Naive thymus-derived CD4-positive, alpha-beta T cell (primary cell): Measurements from ENCODE around the gene SLC11A2. TPM values are rescaled to one million over a fixed set of nuclear protein-coding genes. Genes with fewer than 3 reads are reported as not detected.

ENCODE experiments used
- ATAC-seq: fragments of 150-1000 bp; cut with Tn5 transposase; 2 replicates; pipeline ENCODE4 v1.10.0; 2021; ENCODE audit warnings: mild to moderate bottlenecking, moderate library complexity
- CTCF ChIA-PET: fragments of 350-600 bp; sonication (Branson Sonifier 250); formaldehyde crosslinking; loops from one replicate; lab custom pipeline; 2021; ENCODE audit warnings: antibody characterized with exemption; lab: Charles Lee
- POLR2A ChIA-PET: fragments of 350-600 bp; sonication (Branson Sonifier 250); formaldehyde crosslinking; loops from one replicate; lab custom pipeline; 2021; ENCODE audit warnings: antibody characterized with exemption, inconsistent platforms; lab: Charles Lee
- DNase-seq, 9 donors: peaks; one replicate each; pipeline versions ENCODE4 v3.0.0 to v3.0.0-alpha.2; 2020 to 2022; ENCODE audit warnings: mixed read lengths in 1 of 9
- H3K27ac ChIP-seq: one replicate; pipeline ENCODE4 v1.7.0; 2013; ENCODE audit warnings: mild to moderate bottlenecking, low read depth, low read length, moderate library complexity
- H3K27me3 ChIP-seq, 2 donors: one replicate each; pipeline ENCODE4 v1.7.0; 2013; ENCODE audit warnings: low read length in 2 of 2, mild to moderate bottlenecking in 2 of 2, moderate library complexity in 2 of 2; ENCODE audit not compliant: control insufficient read depth in 2 of 2, insufficient read depth in 2 of 2
- H3K36me3 ChIP-seq, 3 experiments: 1 replicate in 2 of 3; 2 replicates in 1 of 3; pipeline ENCODE4 v1.7.0; 2013; ENCODE audit warnings: low read length in 3 of 3, mild to moderate bottlenecking in 3 of 3, moderate library complexity in 1 of 3; ENCODE audit not compliant: insufficient read depth in 3 of 3, control insufficient read depth in 2 of 3
- H3K4me1 ChIP-seq, 2 donors: one replicate each; pipeline ENCODE4 v1.7.0; 2013; ENCODE audit warnings: low read length in 2 of 2, mild to moderate bottlenecking in 2 of 2, moderate library complexity in 1 of 2; ENCODE audit not compliant: control insufficient read depth in 2 of 2, insufficient read depth in 2 of 2
- H3K4me3 ChIP-seq: 2 replicates; pipeline ENCODE4 v1.7.0; 2013; ENCODE audit warnings: mild to moderate bottlenecking, low read length
- H3K9me3 ChIP-seq, 3 experiments: 1 replicate in 2 of 3; 2 replicates in 1 of 3; pipeline ENCODE4 v1.7.0; 2013; ENCODE audit warnings: low read length in 3 of 3; ENCODE audit not compliant: control insufficient read depth in 2 of 3
- H3K27ac Mint-ChIP-seq, 9 donors: one replicate each; pipeline ENCODE4 v1.8.0; 2020 to 2022; ENCODE audit warnings: mixed read lengths in 9 of 9, mild to moderate bottlenecking in 8 of 9, moderate library complexity in 5 of 9, inconsistent platforms in 2 of 9
- H3K27me3 Mint-ChIP-seq, 5 donors: one replicate each; pipeline ENCODE4 v1.8.0; 2021 to 2022; ENCODE audit warnings: mixed read lengths in 5 of 5, mild to moderate bottlenecking in 1 of 5
- H3K36me3 Mint-ChIP-seq, 5 donors: one replicate each; pipeline ENCODE4 v1.8.0; 2020 to 2022; ENCODE audit warnings: mixed read lengths in 5 of 5, mild to moderate bottlenecking in 3 of 5, inconsistent platforms in 1 of 5
- H3K4me1 Mint-ChIP-seq, 7 donors: one replicate each; pipeline ENCODE4 v1.8.0; 2020 to 2022; ENCODE audit warnings: mixed read lengths in 7 of 7, mild to moderate bottlenecking in 3 of 7, inconsistent platforms in 1 of 7
- H3K4me3 Mint-ChIP-seq, 10 donors: one replicate each; pipeline ENCODE4 v1.8.0; 2020 to 2022; ENCODE audit warnings: mild to moderate bottlenecking in 10 of 10, mixed read lengths in 10 of 10, moderate library complexity in 6 of 10, inconsistent platforms in 2 of 10
- H3K9me3 Mint-ChIP-seq, 11 donors: one replicate each; pipeline ENCODE4 v1.8.0; 2020 to 2022; ENCODE audit warnings: mixed read lengths in 11 of 11, mild to moderate bottlenecking in 4 of 11, inconsistent platforms in 1 of 11, moderate library complexity in 1 of 11
- intact Hi-C, 2 donors: fragments of 100-400 bp; cut with micrococcal nuclease; formaldehyde crosslinking; loops; one replicate each; pipeline ENCODE4 v1.15.1; 2023
- polyA plus RNA-seq, 2 donors: library from polyadenylated mRNA; unstranded; fragments of 300-500 nt; fragmentation: Illumina TruSeq; gene quantifications; one replicate each; pipeline ENCODE4 v1.2.3, GENCODE V29; 2021
- total RNA-seq, 6 experiments: library from RNA in 5 of 6; stranded (reverse) in 5 of 6; gene quantifications; 1 replicate in 5 of 6; 2 replicates in 1 of 6; pipeline ENCODE4 v1.2.3 and lab custom pipeline; 2021 to 2026

SLC11A2 gene
- total and polyA plus RNA-seq, 7 experiments from 2014 or later = 14.0 to 65.4 (median 59.2) TPM

- peaks cover 0 to 6% (median 0%) of the 10 kb centered on the region in 5 donors for H3K36me3 Mint-ChIP-seq
- H3K4me1 Mint-ChIP-seq = peaks cover 47 to 87% (median 73%) of the 10 kb centered on the region in 7 donors
- H3K4me3 Mint-ChIP-seq = peak overlapping the region; percentile 91 to 100 (median 98)
- Histone ChIP-seq H3K9me3 (no peaks in the 10 kb centered on the region), H3K27ac (peak overlapping the region; percentile 80), H3K4me1 (peaks cover 14 to 30% of the 10 kb centered on the region in 2 donors), H3K27me3 (no peaks in the 10 kb centered on the region), H3K36me3 (peaks cover 0 to 4% (median 0%) of the 10 kb centered on the region in 3 experiments), H3K4me3 (peak overlapping the region; percentile 86)
- H3K27me3 Mint-ChIP-seq = peaks cover 0 to 7% (median 0%) of the 10 kb centered on the region in 5 donors
- CTCF ChIA-PET = interaction anchor here (1.4 kb wide), 1 partner anchor 23 kb away, joined by 3 read pairs; no protein-coding TSS in a partner anchor
- POLR2A ChIA-PET = interaction anchor here (1.5 to 5.4 kb wide), 3 partner anchors 216 to 514 kb away, joined by 3 to 33 read pairs (median 11); partner anchors contain the start of genes ATF1 and DAZAP2
- no peak for DNase-seq
- intact Hi-C loops = loop anchor here (2.0 to 10.0 kb wide), 3 partner anchors 15 to 909 kb away; partner anchors contain the start of genes ATF1 (in 1 of the 2) and COX14 (in 1 of the 2)
- no peaks in the 10 kb centered on the region for H3K9me3 Mint-ChIP-seq
- H3K27ac Mint-ChIP-seq = peak overlapping the region; percentile 90 to 99 (median 97)
- ATAC-seq = no peak
These were observed 2.4 kb downstream of the SLC11A2 start for GRCh38 chr12:51023625-51024382.

DNA sequence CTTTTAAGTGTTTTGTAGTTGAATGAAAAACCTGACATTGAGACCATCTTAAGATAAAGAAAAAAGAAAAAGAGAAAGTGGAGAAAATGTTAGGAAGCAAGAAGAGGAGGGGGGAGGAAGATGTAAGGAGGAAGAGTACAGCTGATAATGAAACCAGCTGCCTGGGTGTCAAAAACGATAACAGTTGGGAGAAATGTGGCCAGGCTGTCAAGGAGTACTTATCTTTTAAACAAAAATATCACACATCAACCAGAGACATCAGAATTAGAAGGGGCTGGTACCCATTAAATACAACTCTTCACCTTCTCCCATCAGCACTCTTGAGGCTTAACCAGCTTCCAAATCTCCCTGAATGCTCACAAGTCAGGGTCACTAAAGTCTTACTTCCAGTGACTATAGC is 4.5 kb downstream of the SLC11A2 start:
- peak overlapping the region in 7 of 9 donors; percentile 28 to 80 (median 59) for H3K27ac Mint-ChIP-seq
- peak overlapping the region; percentile 26 for H3K27ac ChIP-seq
- POLR2A ChIA-PET = interaction anchor here (1.0 to 2.1 kb wide), 5 partner anchors 9 to 62 kb away, joined by 3 to 9 read pairs (median 4); partner anchors contain the start of gene CSRNP2
- no peaks in the 10 kb centered on the region for H3K9me3 Mint-ChIP-seq
- ATAC-seq = no peak
- H3K36me3 ChIP-seq = peaks cover 0 to 4% (median 0%) of the 10 kb centered on the region in 3 experiments
- H3K4me1 ChIP-seq = peaks cover 14 to 27% of the 10 kb centered on the region in 2 donors
- intact Hi-C loops = loop anchor here in 1 of 2 donors (10.0 kb wide), 1 partner anchor 907 kb away; the partner anchor contains the start of gene COX14
- CTCF ChIA-PET = interaction anchor here (0.6 kb wide), 2 partner anchors 27 to 811 kb away, joined by 3 to 4 read pairs; partner anchors contain the start of gene LETMD1
- no peak for DNase-seq
- H3K36me3 Mint-ChIP-seq = peaks cover 0 to 7% (median 0%) of the 10 kb centered on the region in 5 donors
- H3K27me3 Mint-ChIP-seq = no peaks in the 10 kb centered on the region
- peak overlapping the region; percentile 20 to 72 (median 49) for H3K4me3 Mint-ChIP-seq
- no peak overlapping the region for H3K4me3 ChIP-seq
- H3K9me3 ChIP-seq = no peaks in the 10 kb centered on the region
- H3K4me1 Mint-ChIP-seq = peaks cover 39 to 83% (median 68%) of the 10 kb centered on the region in 7 donors
- no peaks in the 10 kb centered on the region for H3K27me3 ChIP-seq

DNA sequence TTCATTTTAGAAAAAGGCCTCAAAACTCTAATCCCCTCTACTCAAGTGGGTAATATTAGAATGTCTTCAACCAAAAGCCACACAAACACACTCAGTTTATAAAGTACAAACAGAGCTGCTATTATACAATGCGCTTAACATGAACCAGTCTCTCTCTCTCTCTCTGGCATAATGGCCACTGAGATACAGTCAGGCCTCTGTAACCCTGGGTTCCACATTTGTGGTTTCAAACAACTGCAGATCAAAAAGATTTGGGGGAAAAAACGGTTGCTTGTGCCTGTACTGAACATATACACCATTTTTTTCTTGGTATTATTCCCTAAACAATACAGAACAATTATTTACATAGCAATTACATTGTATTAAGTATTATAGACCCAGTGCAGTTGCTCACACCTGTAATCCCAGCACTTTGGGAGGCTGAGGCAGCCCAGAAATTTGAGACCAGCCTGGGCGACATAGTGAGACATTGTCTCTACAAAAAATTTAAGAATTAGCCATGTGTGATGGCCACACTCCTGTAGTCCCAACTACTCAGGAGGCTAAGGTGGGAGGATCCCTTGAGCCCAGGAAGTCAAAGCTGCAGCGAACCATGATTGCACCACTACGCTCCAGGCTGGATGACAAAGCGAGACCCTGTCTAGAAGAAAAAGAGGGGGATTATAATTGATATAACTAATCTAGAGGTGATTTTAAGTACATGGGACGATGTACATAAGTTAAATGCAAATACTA is 5.6 kb downstream of the SLC11A2 start:
- no peaks in the 10 kb centered on the region for H3K9me3 Mint-ChIP-seq
- no peak overlapping the region for H3K4me3 ChIP-seq
- no peaks in the 10 kb centered on the region for H3K27me3 Mint-ChIP-seq
- H3K27ac ChIP-seq = no peak overlapping the region
- H3K9me3 ChIP-seq = no peaks in the 10 kb centered on the region
- H3K36me3 ChIP-seq = no peaks in the 10 kb centered on the region
- peaks cover 14 to 24% of the 10 kb centered on the region in 2 donors for H3K4me1 ChIP-seq
- H3K27me3 ChIP-seq = no peaks in the 10 kb centered on the region
- peaks cover 37 to 78% (median 68%) of the 10 kb centered on the region in 7 donors for H3K4me1 Mint-ChIP-seq
- ATAC-seq (peak; percentile 35), DNase-seq (no peak)
- H3K36me3 Mint-ChIP-seq = peaks cover 0 to 6% (median 0%) of the 10 kb centered on the region in 5 donors
- ChIA-PET POLR2A (interaction anchor here (1.0 to 1.5 kb wide), 3 partner anchors 9 to 210 kb away, joined by 3 to 4 read pairs (median 3); no protein-coding TSS in a partner anchor), CTCF (no interaction called here)
- peak overlapping the region in 8 of 10 donors; percentile 13 to 48 (median 28) for H3K4me3 Mint-ChIP-seq
- intact Hi-C loops = loop anchor here in 1 of 2 donors (10.0 kb wide), 1 partner anchor 906 kb away; the partner anchor contains the start of gene COX14
- H3K27ac Mint-ChIP-seq = peak overlapping the region in 6 of 9 donors; percentile 25 to 75 (median 46)

- ChIA-PET CTCF (no interaction called here), POLR2A (interaction anchor here (0.6 to 2.5 kb wide), 4 partner anchors 9 to 28 kb away, joined by 3 to 8 read pairs (median 4); partner anchors contain the start of gene LETMD1)
- Histone ChIP-seq H3K27ac (no peak overlapping the region), H3K36me3 (no peaks in the 10 kb centered on the region), H3K27me3 (no peaks in the 10 kb centered on the region), H3K4me1 (peaks cover 11 to 24% of the 10 kb centered on the region in 2 donors), H3K9me3 (no peaks in the 10 kb centered on the region), H3K4me3 (no peak overlapping the region)
- DNase-seq = no peak
- peaks cover 0 to 6% (median 0%) of the 10 kb centered on the region in 5 donors for H3K36me3 Mint-ChIP-seq
- H3K4me3 Mint-ChIP-seq = no peak overlapping the region
- H3K9me3 Mint-ChIP-seq = no peaks in the 10 kb centered on the region
- intact Hi-C loops = loop anchor here in 1 of 2 donors (10.0 kb wide), 1 partner anchor 905 kb away; the partner anchor contains the start of gene COX14
- ATAC-seq = no peak
- peak overlapping the region in 2 of 9 donors; percentile 43 to 50 for H3K27ac Mint-ChIP-seq
- no peaks in the 10 kb centered on the region for H3K27me3 Mint-ChIP-seq
- H3K4me1 Mint-ChIP-seq = peaks cover 31 to 74% (median 62%) of the 10 kb centered on the region in 7 donors
These were observed 6.3 kb downstream of the SLC11A2 start for GRCh38 chr12:51019927-51020326.

DNA sequence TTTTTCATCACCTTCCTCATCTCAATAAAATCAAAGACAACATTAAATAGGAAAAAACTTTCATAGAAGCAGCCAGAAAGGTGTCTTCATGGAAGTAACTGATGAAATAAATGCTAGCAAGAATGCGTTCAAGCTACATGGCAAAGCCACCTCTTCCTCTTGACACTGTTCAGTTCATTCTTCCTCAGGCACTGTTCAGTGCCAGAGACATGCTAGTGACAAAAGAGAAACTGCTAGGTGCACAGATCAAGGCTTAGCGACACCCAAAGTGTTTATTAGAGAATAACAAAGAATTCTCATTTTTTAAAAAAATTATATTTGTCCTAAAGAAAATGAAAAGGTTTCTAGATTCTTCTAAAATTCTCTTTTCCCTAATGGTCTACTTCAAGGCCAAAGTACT is 7.2 kb downstream of the SLC11A2 start:
- no peaks in the 10 kb centered on the region for H3K27me3 ChIP-seq
- ATAC-seq (no peak), DNase-seq (no peak)
- no peak overlapping the region for H3K4me3 ChIP-seq
- H3K4me1 ChIP-seq = peaks cover 8 to 24% of the 10 kb centered on the region in 2 donors
- Mint-ChIP-seq H3K4me3 (no peak overlapping the region), H3K36me3 (peaks cover 0 to 4% (median 0%) of the 10 kb centered on the region in 5 donors), H3K9me3 (no peaks in the 10 kb centered on the region), H3K4me1 (peaks cover 21 to 65% (median 52%) of the 10 kb centered on the region in 7 donors), H3K27me3 (no peaks in the 10 kb centered on the region), H3K27ac (peak overlapping the region in 3 of 9 donors; percentile 31 to 50 (median 48))
- intact Hi-C loops = no loop called here
- POLR2A ChIA-PET = interaction anchor here (0.6 to 2.5 kb wide), 3 partner anchors 8 to 17 kb away, joined by 3 to 8 read pairs (median 4); no protein-coding TSS in a partner anchor
- no peaks in the 10 kb centered on the region for H3K36me3 ChIP-seq
- H3K27ac ChIP-seq = no peak overlapping the region
- H3K9me3 ChIP-seq = no peaks in the 10 kb centered on the region
- CTCF ChIA-PET = no interaction called here

- no peak for ATAC-seq
- H3K4me1 ChIP-seq = peaks cover 5 to 27% of the 10 kb centered on the region in 2 donors
- intact Hi-C loops = no loop called here
- Mint-ChIP-seq H3K4me3 (no peak overlapping the region), H3K9me3 (no peaks in the 10 kb centered on the region), H3K27ac (peak overlapping the region in 2 of 9 donors; percentile 41 to 51), H3K27me3 (no peaks in the 10 kb centered on the region), H3K4me1 (peaks cover 28 to 64% (median 52%) of the 10 kb centered on the region in 7 donors), H3K36me3 (peaks cover 0 to 4% (median 0%) of the 10 kb centered on the region in 5 donors)
- no peak overlapping the region for H3K27ac ChIP-seq
- CTCF ChIA-PET = no interaction called here
- POLR2A ChIA-PET = no interaction called here
- no peaks in the 10 kb centered on the region for H3K9me3 ChIP-seq
- no peak overlapping the region for H3K4me3 ChIP-seq
- no peaks in the 10 kb centered on the region for H3K27me3 ChIP-seq
- no peak for DNase-seq
- no peaks in the 10 kb centered on the region for H3K36me3 ChIP-seq
These were observed 8.7 kb downstream of the SLC11A2 start for GRCh38 chr12:51017452-51017851.
